Sigmoid colon (tissue), 7 donors: Measurements from ENCODE around the gene ATXN7L3. TPM values are rescaled to one million over a fixed set of nuclear protein-coding genes. Genes with fewer than 3 reads are reported as not detected.

Experiments used
- DNase-seq: peaks from one replicate; pipeline ENCODE4 v3.0.0-alpha.2; 2019
- H3K27ac ChIP-seq, 4 donors: fragments of 200-600 bp; sonication (generic); one replicate each; pipeline ENCODE4 v1.5.1; 2016 to 2019; ENCODE audit warnings: mild to moderate bottlenecking in 1 of 4
- H3K27me3 ChIP-seq, 3 donors: fragments of 200-600 bp; sonication (generic); one replicate each; pipeline ENCODE4 v1.5.1; 2019; ENCODE audit warnings: mild to moderate bottlenecking in 1 of 3
- H3K36me3 ChIP-seq, 4 donors: fragments of 200-600 bp; sonication (generic); one replicate each; pipeline ENCODE4 v1.5.1; 2016 to 2019
- H3K4me1 ChIP-seq, 4 donors: fragments of 200-600 bp; sonication (generic); one replicate each; pipeline ENCODE4 v1.5.1; 2017 to 2019
- H3K4me3 ChIP-seq, 4 donors: fragments of 200-600 bp; sonication (generic); one replicate each; pipeline ENCODE4 v1.5.1; 2017 to 2019; ENCODE audit warnings: mild to moderate bottlenecking in 2 of 4, moderate library complexity in 1 of 4
- H3K9me3 ChIP-seq, 4 donors: fragments of 200-600 bp in 3 of 4; sonication (generic) in 3 of 4; one replicate each; pipeline versions ENCODE4 v1.5.1 to v1.6.1; 2013 to 2019
- EP300 ChIP-seq, 4 donors: sonication (generic); formaldehyde crosslinking; IDR thresholded peaks; one replicate each; pipeline ENCODE4 v1.6.1; 2017; ENCODE audit warnings: antibody characterized with exemption in 4 of 4
- POLR2A ChIP-seq, 2 donors: fragments of 450-650 bp; IDR thresholded peaks; one replicate each; pipeline ENCODE4 v1.6.1; 2016; ENCODE audit warnings: antibody characterized with exemption in 2 of 2, mild to moderate bottlenecking in 2 of 2, moderate library complexity in 2 of 2
- POLR2AphosphoS5 ChIP-seq, 4 donors: sonication (generic); formaldehyde crosslinking; IDR thresholded peaks; one replicate each; pipeline ENCODE4 v1.6.1; 2017; ENCODE audit warnings: antibody characterized with exemption in 4 of 4
- WGBS, 2 donors: extraction: QIAGEN DNeasy Blood & Tissue Kit; methylation state at CpG; one replicate each; pipeline ENCODE4 v1.1.7; 2013; 5-methylcytosine and 5-hydroxymethylcytosine counted together
- intact Hi-C: fragments of 100-400 bp; cut with DNase I; formaldehyde crosslinking; loops from one replicate; pipeline ENCODE4 v1.15.1; 2023
- polyA plus RNA-seq, 3 donors: library from polyadenylated mRNA; stranded (reverse); fragments of 200-250 nt; gene quantifications; one replicate each; pipeline ENCODE4 v1.2.3, GENCODE V29; 2013
- total RNA-seq, 4 donors: library from RNA; depleted of rRNA; stranded (reverse); fragments of >200 nt; gene quantifications; one replicate each; pipeline ENCODE4 v1.1.0, GENCODE V29; 2016
- TF ChIP-seq, protein P1 (sequence below), 4 experiments: fragments of 450-650 bp in 3 of 4; fragments of 200-600 bp in 1 of 4; IDR thresholded peaks; one replicate each; pipeline ENCODE4 v1.5.1; 2016 to 2019; ENCODE audit warnings: antibody characterized with exemption in 4 of 4, mild to moderate bottlenecking in 3 of 4, moderate library complexity in 2 of 4
- donor health status: healthy with polysubstance abuse.
- donor health status: Bipolar disorder and iron deficiency.
- donor health status: healthy.

Gene ATXN7L3
- total and polyA plus RNA-seq, 7 donors, result 26.4 to 59.8 (median 36.6) TPM

DNA sequence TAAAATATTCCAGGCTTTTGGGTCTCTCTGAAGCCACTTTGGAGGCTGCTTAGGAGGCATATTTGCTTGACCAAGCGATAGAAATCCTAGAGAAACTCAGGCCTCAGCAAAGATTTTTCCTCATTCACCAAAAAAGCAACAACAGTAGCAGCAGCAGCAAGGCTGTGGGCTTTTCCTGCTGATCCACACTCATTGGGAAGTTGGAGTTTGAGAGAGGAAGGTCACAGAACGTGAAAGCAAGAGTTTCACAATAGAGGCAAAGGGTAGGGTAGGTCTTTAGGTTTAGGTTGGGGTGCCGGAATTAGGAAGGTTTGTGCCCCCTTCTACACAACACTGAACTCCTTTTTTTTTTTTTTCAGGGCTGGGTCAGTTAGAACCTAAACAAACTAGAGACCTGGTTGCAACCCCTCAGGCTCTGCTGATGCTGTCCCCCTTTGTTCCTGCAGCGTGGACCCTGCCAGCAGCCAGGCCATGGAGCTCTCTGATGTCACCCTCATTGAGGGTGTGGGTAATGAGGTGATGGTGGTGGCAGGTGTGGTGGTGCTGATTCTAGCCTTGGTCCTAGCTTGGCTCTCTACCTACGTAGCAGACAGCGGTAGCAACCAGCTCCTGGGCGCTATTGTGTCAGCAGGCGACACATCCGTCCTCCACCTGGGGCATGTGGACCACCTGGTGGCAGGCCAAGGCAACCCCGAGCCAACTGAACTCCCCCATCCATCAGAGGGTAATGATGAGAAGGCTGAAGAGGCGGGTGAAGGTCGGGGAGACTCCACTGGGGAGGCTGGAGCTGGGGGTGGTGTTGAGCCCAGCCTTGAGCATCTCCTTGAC, 10.9 kb downstream of the ATXN7L3 start:
- TF ChIP-seq POLR2AphosphoS5 (IDR thresholded peaks at IDR 0.05), result no peak
- TF ChIP-seq, protein P1, sequence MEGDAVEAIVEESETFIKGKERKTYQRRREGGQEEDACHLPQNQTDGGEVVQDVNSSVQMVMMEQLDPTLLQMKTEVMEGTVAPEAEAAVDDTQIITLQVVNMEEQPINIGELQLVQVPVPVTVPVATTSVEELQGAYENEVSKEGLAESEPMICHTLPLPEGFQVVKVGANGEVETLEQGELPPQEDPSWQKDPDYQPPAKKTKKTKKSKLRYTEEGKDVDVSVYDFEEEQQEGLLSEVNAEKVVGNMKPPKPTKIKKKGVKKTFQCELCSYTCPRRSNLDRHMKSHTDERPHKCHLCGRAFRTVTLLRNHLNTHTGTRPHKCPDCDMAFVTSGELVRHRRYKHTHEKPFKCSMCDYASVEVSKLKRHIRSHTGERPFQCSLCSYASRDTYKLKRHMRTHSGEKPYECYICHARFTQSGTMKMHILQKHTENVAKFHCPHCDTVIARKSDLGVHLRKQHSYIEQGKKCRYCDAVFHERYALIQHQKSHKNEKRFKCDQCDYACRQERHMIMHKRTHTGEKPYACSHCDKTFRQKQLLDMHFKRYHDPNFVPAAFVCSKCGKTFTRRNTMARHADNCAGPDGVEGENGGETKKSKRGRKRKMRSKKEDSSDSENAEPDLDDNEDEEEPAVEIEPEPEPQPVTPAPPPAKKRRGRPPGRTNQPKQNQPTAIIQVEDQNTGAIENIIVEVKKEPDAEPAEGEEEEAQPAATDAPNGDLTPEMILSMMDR (IDR thresholded peaks at IDR 0.05), result no peak
- DNase-seq, result no peak
- Histone ChIP-seq H3K27me3 (no peaks in the 10 kb centered on the region), H3K9me3 (no peaks in the 10 kb centered on the region), H3K4me3 (no peak overlapping the region), H3K27ac (peak overlapping the region in 3 of 4 donors; percentile 91 to 99 (median 98)), H3K4me1 (peaks cover 0 to 35% (median 27%) of the 10 kb centered on the region in 4 donors), H3K36me3 (peaks cover 4 to 39% (median 16%) of the 10 kb centered on the region in 4 donors)
- WGBS, 2 donors, result 91 to 92% methylated on average over 12 of the region's 12 CpGs
- intact Hi-C loops, result loop anchor here (5.0 kb wide), 1 partner anchor 66 kb away; the partner anchor contains the start of gene HDAC5

GRCh38 chr17:44187131-44187899, 12.4 kb downstream of the ATXN7L3 start:
- Histone ChIP-seq H3K4me1 (peaks cover 0 to 35% (median 27%) of the 10 kb centered on the region in 4 donors), H3K9me3 (no peaks in the 10 kb centered on the region), H3K27me3 (no peaks in the 10 kb centered on the region), H3K27ac (peak overlapping the region; percentile 89 to 99 (median 94)), H3K4me3 (peak overlapping the region; percentile 60 to 94 (median 74)), H3K36me3 (peaks cover 2 to 27% (median 10%) of the 10 kb centered on the region in 4 donors)
- intact Hi-C loops, result loop anchor here (1.0 to 5.0 kb wide), 2 partner anchors 31 to 65 kb away; partner anchors contain the start of gene HDAC5
- 1 to 3% methylated on average over 32 of the region's 32 CpGs for WGBS, 2 donors
- DNase-seq, result no peak
- peak in 1 of 4 donors; percentile 42 for TF ChIP-seq POLR2AphosphoS5 (IDR thresholded peaks at IDR 0.05)
- no peak for TF ChIP-seq POLR2A (IDR thresholded peaks at IDR 0.05)
- no peak for TF ChIP-seq EP300 (IDR thresholded peaks at IDR 0.05)
- TF ChIP-seq, protein P1 (IDR thresholded peaks at IDR 0.05), result no peak

- Histone ChIP-seq H3K4me1 (peaks cover 0 to 35% (median 27%) of the 10 kb centered on the region in 4 donors), H3K36me3 (peaks cover 4 to 31% (median 12%) of the 10 kb centered on the region in 4 donors), H3K9me3 (no peaks in the 10 kb centered on the region), H3K4me3 (peak within 1 kb of the TSS; percentile 60 to 94 (median 74)), H3K27ac (peak within 1 kb of the TSS; percentile 89 to 99 (median 94)), H3K27me3 (no peaks in the 10 kb centered on the region)
- intact Hi-C loops, result loop anchor here (1.0 to 5.0 kb wide), 3 partner anchors 13 to 64 kb away; partner anchors contain the start of genes ATXN7L3 and HDAC5
- DNase-seq, result peak; percentile 99
- 0 to 1% methylated on average over 50 of the region's 50 CpGs for WGBS, 2 donors
- TF ChIP-seq POLR2AphosphoS5 (IDR thresholded peaks at IDR 0.05) (peak; percentile 84 to 93 (median 90)), EP300 (IDR thresholded peaks at IDR 0.05) (peak in 2 of 4 donors; percentile 24 to 65), POLR2A (IDR thresholded peaks at IDR 0.05) (peak; percentile 60 to 81)
- TF ChIP-seq, protein P1 (IDR thresholded peaks at IDR 0.05), result no peak
Measured at GRCh38 chr17:44186307-44187130, 13.2 kb downstream of the ATXN7L3 start, which contains the start of gene TMUB2. TMUB2 (plus strand) TSS chr17:44186972; CDS start chr17:44187709, 737 bp downstream.

DNA sequence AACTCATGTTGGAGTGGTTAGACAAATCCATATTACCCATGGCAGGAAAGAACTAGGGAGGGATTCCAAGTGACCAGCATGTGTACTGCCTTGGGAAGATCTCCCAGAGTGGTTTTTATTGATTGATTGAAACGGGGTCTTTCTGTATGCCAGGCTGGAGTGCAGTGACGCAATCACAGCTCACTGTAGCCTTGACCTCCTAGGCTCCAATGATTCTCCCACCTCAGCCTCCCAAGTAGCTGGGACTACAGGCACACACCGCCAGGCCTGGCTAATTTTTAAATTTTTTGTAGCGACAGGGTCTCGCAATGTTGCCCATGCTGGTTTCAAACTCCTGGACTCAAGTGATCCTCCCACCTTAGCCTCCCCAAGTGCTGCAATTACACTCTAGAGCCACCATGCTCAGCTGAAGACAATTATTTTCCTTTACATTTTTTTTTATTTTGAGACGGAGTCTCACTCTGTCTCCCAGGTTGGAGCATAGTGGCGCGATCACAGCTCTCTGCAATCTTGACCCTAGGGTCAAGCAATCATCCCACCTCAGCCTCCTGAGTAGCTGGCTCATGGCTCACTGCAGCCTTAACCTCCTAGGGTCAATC, 15.4 kb downstream of the ATXN7L3 start:
- DNase-seq, result no peak
- Histone ChIP-seq H3K27ac (no peak overlapping the region), H3K4me3 (no peak overlapping the region), H3K9me3 (no peaks in the 10 kb centered on the region), H3K27me3 (no peaks in the 10 kb centered on the region), H3K4me1 (peaks cover 0 to 35% (median 27%) of the 10 kb centered on the region in 4 donors), H3K36me3 (peaks cover 4 to 10% (median 6%) of the 10 kb centered on the region in 4 donors)
- 90 to 92% methylated on average over 8 of the region's 8 CpGs for WGBS, 2 donors
- TF ChIP-seq EP300 (IDR thresholded peaks at IDR 0.05), result no peak
- TF ChIP-seq POLR2AphosphoS5 (IDR thresholded peaks at IDR 0.05), result no peak
- TF ChIP-seq, protein P1 (IDR thresholded peaks at IDR 0.05), result no peak
- TF ChIP-seq POLR2A (IDR thresholded peaks at IDR 0.05), result no peak
- intact Hi-C loops, result no loop called here
